Measurements from ENCODE around the gene EDIL3. TPM values are rescaled to one million over a fixed set of nuclear protein-coding genes. Genes with fewer than 3 reads are reported as not detected.
"Not testable (repeated sequence)": the region's sequence is repeated elsewhere in the genome, so short reads cannot be mapped to it uniquely, and the experiment has no call there.

The EDIL3 gene
- total RNA-seq, 4 donors from 2014 or later = 0.20 to 1.5 (median 0.75) TPM

DNA sequence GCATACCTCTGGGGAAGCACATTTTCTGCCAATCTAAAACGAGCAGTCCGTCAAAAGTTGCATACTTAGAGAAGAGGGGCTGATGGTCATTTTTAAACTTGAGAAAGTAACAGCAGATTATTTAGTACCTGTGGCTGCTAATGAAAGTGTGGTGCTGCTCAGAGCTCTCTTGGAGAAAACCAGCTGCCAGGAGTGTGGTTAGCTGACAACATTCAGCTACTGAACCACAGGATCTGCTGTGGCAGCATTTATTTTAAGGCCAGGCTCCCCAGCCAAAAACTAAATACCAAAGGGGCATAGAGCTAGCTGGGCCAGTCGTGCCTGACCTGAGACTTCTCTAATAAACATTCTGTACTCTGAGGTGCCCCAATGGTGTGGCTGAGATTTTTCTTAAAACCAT, 203.6 kb downstream of the EDIL3 start:
- DNase-seq = no peak
- in situ Hi-C loops (cut with MboI; ENCODE audit: low sequenced_read_pairs in 4 of 4) = no loop called here

GRCh38 chr5:84168841-84169240, 215.8 kb downstream of the EDIL3 start:
- ATAC-seq (no peak), DNase-seq (no peak)
- no peaks in the 10 kb centered on the region for H3K9me3 ChIP-seq
- no peak overlapping the region for H3K4me3 ChIP-seq
- TF ChIP-seq POLR2A (IDR thresholded peaks at IDR 0.05) = no peak
- TF ChIP-seq CTCF (IDR thresholded peaks at IDR 0.05 in 4 of 5, conservative IDR thresholded peaks at IDR 0.05 in 1 of 5) = no peak
- intact Hi-C loops (cut with DNase I; ENCODE audit: low total_unique reads) = no loop called here
- H3K27ac ChIP-seq = no peak overlapping the region
- no peaks in the 10 kb centered on the region for H3K4me1 ChIP-seq
- no peaks in the 10 kb centered on the region for H3K27me3 ChIP-seq
- no peaks in the 10 kb centered on the region for H3K36me3 ChIP-seq
- in situ Hi-C loops (cut with MboI; ENCODE audit: low sequenced_read_pairs in 4 of 4) = no loop called here

More for the DNA sequence above, 203.6 kb downstream of the EDIL3 start:
- Histone ChIP-seq H3K27ac (no peak overlapping the region), H3K4me1 (no peaks in the 10 kb centered on the region), H3K27me3 (no peaks in the 10 kb centered on the region), H3K9me3 (no peaks in the 10 kb centered on the region), H3K36me3 (no peaks in the 10 kb centered on the region), H3K4me3 (no peak overlapping the region)
- intact Hi-C loops (cut with DNase I; ENCODE audit: low total_unique reads) = no loop called here
- TF ChIP-seq CTCF (IDR thresholded peaks at IDR 0.05 in 4 of 5, conservative IDR thresholded peaks at IDR 0.05 in 1 of 5) (no peak), POLR2A (IDR thresholded peaks at IDR 0.05) (no peak)
- ATAC-seq = no peak

GRCh38 chr5:84163671-84164070, 221.0 kb downstream of the EDIL3 start:
- Histone ChIP-seq H3K9me3 (no peaks in the 10 kb centered on the region), H3K4me1 (no peaks in the 10 kb centered on the region), H3K27me3 (no peaks in the 10 kb centered on the region), H3K27ac (no peak overlapping the region), H3K4me3 (no peak overlapping the region), H3K36me3 (no peaks in the 10 kb centered on the region)
- intact Hi-C loops (cut with DNase I; ENCODE audit: low total_unique reads) (no loop called here), in situ Hi-C loops (cut with MboI; ENCODE audit: low sequenced_read_pairs in 4 of 4) (no loop called here)
- DNase-seq (no peak), ATAC-seq (no peak)
- TF ChIP-seq POLR2A (IDR thresholded peaks at IDR 0.05) (no peak), CTCF (IDR thresholded peaks at IDR 0.05 in 4 of 5, conservative IDR thresholded peaks at IDR 0.05 in 1 of 5) (no peak)

DNA sequence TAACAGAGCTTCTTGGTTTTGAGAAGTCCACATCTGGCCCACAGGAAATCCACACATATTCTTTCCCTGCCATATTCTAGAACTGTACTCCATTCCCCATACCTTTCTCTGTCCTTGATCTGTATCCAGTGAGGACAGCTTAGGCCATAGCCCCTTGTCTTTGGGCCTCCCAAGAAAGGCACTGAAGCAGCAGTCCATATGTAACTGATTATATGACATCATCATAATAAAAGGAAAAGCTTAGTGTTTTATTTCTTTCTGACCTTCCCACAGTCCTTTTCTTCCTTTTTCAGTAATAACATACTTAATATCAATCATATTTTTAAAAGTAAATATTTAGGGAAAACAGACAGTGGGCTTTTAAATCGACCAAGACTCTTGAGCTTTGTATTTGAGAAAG, 222.0 kb downstream of the EDIL3 start:
- DNase-seq (no peak), ATAC-seq (no peak)
- no peaks in the 10 kb centered on the region for H3K4me1 ChIP-seq
- no peak overlapping the region for H3K4me3 ChIP-seq
- no peaks in the 10 kb centered on the region for H3K9me3 ChIP-seq
- H3K36me3 ChIP-seq = no peaks in the 10 kb centered on the region
- H3K27ac ChIP-seq = no peak overlapping the region
- no peak for TF ChIP-seq POLR2A (IDR thresholded peaks at IDR 0.05)
- TF ChIP-seq CTCF (IDR thresholded peaks at IDR 0.05 in 4 of 5, conservative IDR thresholded peaks at IDR 0.05 in 1 of 5) = no peak
- no peaks in the 10 kb centered on the region for H3K27me3 ChIP-seq
- in situ Hi-C loops (cut with MboI; ENCODE audit: low sequenced_read_pairs in 4 of 4) (no loop called here), intact Hi-C loops (cut with DNase I; ENCODE audit: low total_unique reads) (no loop called here)

- intact Hi-C loops (cut with DNase I; ENCODE audit: low total_unique reads); H3K4me3 ChIP-seq; ATAC-seq; H3K27me3 ChIP-seq; in situ Hi-C loops (cut with MboI; ENCODE audit: low sequenced_read_pairs in 4 of 4); H3K36me3 ChIP-seq; DNase-seq; H3K9me3 ChIP-seq; H3K27ac ChIP-seq; H3K4me1 ChIP-seq: not testable (repeated sequence)
Measured at GRCh38 chr5:84160650-84161049, 224.0 kb downstream of the EDIL3 start.
